Type B pancreatic cell (in vitro differentiated cells): ENCODE data around the gene EEF1A2. TPM values are rescaled to one million over a fixed set of nuclear protein-coding genes. Genes with fewer than 3 reads are reported as not detected.

ENCODE experiments used
- DNase-seq: peaks from one replicate; pipeline ENCODE4 v3.0.0; 2021; ENCODE audit warnings: mixed read lengths; ENCODE audit not compliant: unreplicated experiment; ENCODE audit errors: extremely low spot score
- H3K27ac Mint-ChIP-seq: 2 replicates; pipeline ENCODE4 v1.8.0; 2021; ENCODE audit warnings: mild to moderate bottlenecking, mixed read lengths
- H3K27me3 Mint-ChIP-seq: 2 replicates; pipeline ENCODE4 v1.8.0; 2021; ENCODE audit warnings: mixed read lengths
- H3K36me3 Mint-ChIP-seq: 2 replicates; pipeline ENCODE4 v1.8.0; 2021; ENCODE audit warnings: mixed read lengths
- H3K4me1 Mint-ChIP-seq: one replicate; pipeline ENCODE4 v1.8.0; 2021; ENCODE audit warnings: mixed read lengths; ENCODE audit not compliant: unreplicated experiment
- H3K4me3 Mint-ChIP-seq: 2 replicates; pipeline ENCODE4 v1.8.0; 2021; ENCODE audit warnings: mild to moderate bottlenecking, mixed read lengths
- H3K9me3 Mint-ChIP-seq: 2 replicates; pipeline ENCODE4 v1.8.0; 2021; ENCODE audit warnings: mixed read lengths
- CTCF ChIP-seq: fragments of 200-600 bp; sonication (generic); conservative IDR thresholded peaks from 2 replicates; pipeline ENCODE4 v1.5.0; 2021; ENCODE audit warnings: antibody characterized with exemption, mild to moderate bottlenecking
- total RNA-seq: library from RNA; stranded (reverse); gene quantifications from 2 replicates; pipeline ENCODE4 v1.2.1, GENCODE V29; 2021; ENCODE audit warnings: low replicate concordance

EEF1A2 gene
- total RNA-seq, 1 donor from 2014 or later: 20.5 TPM

- no peak for DNase-seq
- Mint-ChIP-seq H3K4me3 (no peak overlapping the region), H3K27me3 (peaks cover 22% of the 10 kb centered on the region), H3K27ac (no peak overlapping the region), H3K4me1 (no peaks in the 10 kb centered on the region), H3K36me3 (no peaks in the 10 kb centered on the region), H3K9me3 (no peaks in the 10 kb centered on the region)
- no peak for TF ChIP-seq CTCF
Measured at GRCh38 chr20:63492518-63492917, 6.4 kb downstream of the EEF1A2 start.

- Mint-ChIP-seq H3K27ac (no peak overlapping the region), H3K4me3 (no peak overlapping the region), H3K4me1 (no peaks in the 10 kb centered on the region), H3K36me3 (no peaks in the 10 kb centered on the region), H3K9me3 (no peaks in the 10 kb centered on the region), H3K27me3 (peaks cover 18% of the 10 kb centered on the region)
- no peak for DNase-seq
- TF ChIP-seq CTCF: no peak
Measured at GRCh38 chr20:63491635-63492230, 7.2 kb downstream of the EEF1A2 start.

GRCh38 chr20:63491078-63491477 is 7.8 kb downstream of the EEF1A2 start:
- DNase-seq: no peak
- H3K4me3 Mint-ChIP-seq: no peak overlapping the region
- H3K27me3 Mint-ChIP-seq: peaks cover 17% of the 10 kb centered on the region
- no peaks in the 10 kb centered on the region for H3K9me3 Mint-ChIP-seq
- H3K36me3 Mint-ChIP-seq: no peaks in the 10 kb centered on the region
- H3K4me1 Mint-ChIP-seq: no peaks in the 10 kb centered on the region
- no peak for TF ChIP-seq CTCF
- H3K27ac Mint-ChIP-seq: no peak overlapping the region

GRCh38 chr20:63490416-63490815 is 8.5 kb downstream of the EEF1A2 start:
- no peaks in the 10 kb centered on the region for H3K9me3 Mint-ChIP-seq
- no peak overlapping the region for H3K4me3 Mint-ChIP-seq
- H3K27me3 Mint-ChIP-seq: peaks cover 18% of the 10 kb centered on the region
- H3K4me1 Mint-ChIP-seq: no peaks in the 10 kb centered on the region
- no peaks in the 10 kb centered on the region for H3K36me3 Mint-ChIP-seq
- no peak overlapping the region for H3K27ac Mint-ChIP-seq
- no peak for TF ChIP-seq CTCF
- DNase-seq: no peak

- H3K27me3 Mint-ChIP-seq: peaks cover 22% of the 10 kb centered on the region
- no peak for TF ChIP-seq CTCF
- DNase-seq: no peak
- no peaks in the 10 kb centered on the region for H3K9me3 Mint-ChIP-seq
- H3K4me1 Mint-ChIP-seq: no peaks in the 10 kb centered on the region
- H3K4me3 Mint-ChIP-seq: no peak overlapping the region
- no peaks in the 10 kb centered on the region for H3K36me3 Mint-ChIP-seq
- H3K27ac Mint-ChIP-seq: no peak overlapping the region
Measured at GRCh38 chr20:63488315-63489251, 10.3 kb downstream of the EEF1A2 start.
